Adipocyte (in vitro differentiated cells): ENCODE measurements around the gene KPNB1.

Source experiments
- DNase-seq: peaks from one replicate; pipeline ENCODE4 v3.0.0-alpha.2; 2015; ENCODE audit warnings: low read depth
- H3K27me3 ChIP-seq: replicated peaks from 2 replicates; pipeline ENCODE4 v1.7.0; 2013; ENCODE audit warnings: mild to moderate bottlenecking, low read length, moderate library complexity; ENCODE audit not compliant: control insufficient read depth, insufficient read depth
- H3K36me3 ChIP-seq: 2 replicates; pipeline ENCODE4 v1.7.0; 2013; ENCODE audit warnings: low read length, mild to moderate bottlenecking, moderate library complexity; ENCODE audit not compliant: control insufficient read depth, insufficient read depth, severe bottlenecking
- H3K4me1 ChIP-seq: 2 replicates; pipeline ENCODE4 v1.7.0; 2013; ENCODE audit warnings: mild to moderate bottlenecking, low read length, moderate library complexity; ENCODE audit not compliant: control insufficient read depth, insufficient read depth
- H3K4me3 ChIP-seq: 2 replicates; pipeline ENCODE4 v1.7.0; 2013; ENCODE audit warnings: mild to moderate bottlenecking, low read length, moderate library complexity
- H3K9ac ChIP-seq: 2 replicates; pipeline ENCODE4 v1.7.0; 2013; ENCODE audit warnings: mild to moderate bottlenecking, low read length, moderate library complexity
- H3K9me3 ChIP-seq: 2 replicates; pipeline ENCODE4 v1.7.0; 2013; ENCODE audit warnings: mild to moderate bottlenecking, low read length, moderate library complexity; ENCODE audit not compliant: control insufficient read depth

KPNB1 gene

GRCh38 chr17:47708312-47708863 is 58.7 kb downstream of the KPNB1 start:
- Histone ChIP-seq H3K9me3 (no peaks in the 10 kb centered on the region), H3K36me3 (peaks cover 27% of the 10 kb centered on the region), H3K4me3 (no peak overlapping the region), H3K9ac (no peak overlapping the region), H3K4me1 (peaks cover 11% of the 10 kb centered on the region), H3K27me3 (peaks cover 6% of the 10 kb centered on the region)
- DNase-seq, result no peak

- peaks cover 11% of the 10 kb centered on the region for H3K4me1 ChIP-seq
Observed at GRCh38 chr17:47708864-47709541, 59.3 kb downstream of the KPNB1 start.

GRCh38 chr17:47709594-47709993 is 59.9 kb downstream of the KPNB1 start:
- H3K4me3 ChIP-seq, result no peak overlapping the region
- no peak overlapping the region for H3K9ac ChIP-seq
- DNase-seq, result no peak
- H3K27me3 ChIP-seq, result peaks cover 18% of the 10 kb centered on the region
- peaks cover 11% of the 10 kb centered on the region for H3K4me1 ChIP-seq
- peaks cover 17% of the 10 kb centered on the region for H3K36me3 ChIP-seq
- H3K9me3 ChIP-seq, result no peaks in the 10 kb centered on the region

More at GRCh38 chr17:47708864-47709541, 59.3 kb downstream of the KPNB1 start:
- Histone ChIP-seq H3K27me3 (peaks cover 12% of the 10 kb centered on the region), H3K36me3 (peaks cover 21% of the 10 kb centered on the region), H3K4me3 (no peak overlapping the region), H3K9ac (no peak overlapping the region), H3K9me3 (no peaks in the 10 kb centered on the region)
- DNase-seq, result no peak

- Histone ChIP-seq H3K9ac (no peak overlapping the region), H3K27me3 (peaks cover 29% of the 10 kb centered on the region), H3K36me3 (peaks cover 11% of the 10 kb centered on the region), H3K4me3 (no peak overlapping the region), H3K9me3 (no peaks in the 10 kb centered on the region), H3K4me1 (peaks cover 7% of the 10 kb centered on the region)
- DNase-seq, result no peak
Observed at GRCh38 chr17:47711366-47712099, 61.8 kb downstream of the KPNB1 start.

GRCh38 chr17:47712330-47713023 is 62.8 kb downstream of the KPNB1 start:
- peaks cover 34% of the 10 kb centered on the region for H3K27me3 ChIP-seq
- no peak overlapping the region for H3K4me3 ChIP-seq
- peaks cover 11% of the 10 kb centered on the region for H3K36me3 ChIP-seq
- H3K9ac ChIP-seq, result no peak overlapping the region
- H3K4me1 ChIP-seq, result no peaks in the 10 kb centered on the region
- no peak for DNase-seq
- H3K9me3 ChIP-seq, result no peaks in the 10 kb centered on the region

GRCh38 chr17:47713980-47714700 is 64.4 kb downstream of the KPNB1 start:
- Histone ChIP-seq H3K4me1 (peaks cover 1% of the 10 kb centered on the region), H3K9me3 (no peaks in the 10 kb centered on the region), H3K27me3 (peaks cover 45% of the 10 kb centered on the region), H3K9ac (no peak overlapping the region), H3K4me3 (no peak overlapping the region), H3K36me3 (peaks cover 11% of the 10 kb centered on the region)
- DNase-seq, result no peak

- peaks cover 7% of the 10 kb centered on the region for H3K36me3 ChIP-seq
- peaks cover 45% of the 10 kb centered on the region for H3K27me3 ChIP-seq
- no peak overlapping the region for H3K9ac ChIP-seq
- no peaks in the 10 kb centered on the region for H3K9me3 ChIP-seq
- H3K4me1 ChIP-seq, result peaks cover 8% of the 10 kb centered on the region
- no peak for DNase-seq
- H3K4me3 ChIP-seq, result no peak overlapping the region
Observed at GRCh38 chr17:47714773-47715396, 65.2 kb downstream of the KPNB1 start.

GRCh38 chr17:47715669-47716325 is 66.1 kb downstream of the KPNB1 start:
- Histone ChIP-seq H3K27me3 (peaks cover 52% of the 10 kb centered on the region), H3K4me3 (no peak overlapping the region), H3K4me1 (peaks cover 8% of the 10 kb centered on the region), H3K9me3 (no peaks in the 10 kb centered on the region), H3K36me3 (no peaks in the 10 kb centered on the region), H3K9ac (no peak overlapping the region)
- DNase-seq, result no peak

- Histone ChIP-seq H3K9ac (no peak overlapping the region), H3K36me3 (no peaks in the 10 kb centered on the region), H3K9me3 (no peaks in the 10 kb centered on the region), H3K27me3 (peaks cover 57% of the 10 kb centered on the region), H3K4me1 (peaks cover 8% of the 10 kb centered on the region), H3K4me3 (no peak overlapping the region)
- DNase-seq, result no peak
Observed at GRCh38 chr17:47716375-47716774, 66.7 kb downstream of the KPNB1 start.

- DNase-seq, result no peak
- no peak overlapping the region for H3K9ac ChIP-seq
- no peaks in the 10 kb centered on the region for H3K36me3 ChIP-seq
- H3K4me1 ChIP-seq, result peaks cover 8% of the 10 kb centered on the region
- H3K27me3 ChIP-seq, result peaks cover 66% of the 10 kb centered on the region
- H3K4me3 ChIP-seq, result no peak overlapping the region
- H3K9me3 ChIP-seq, result no peaks in the 10 kb centered on the region
Observed at GRCh38 chr17:47717261-47717697, 67.6 kb downstream of the KPNB1 start.
